Inferior parietal cortex (tissue), 1 donor: ENCODE data around the gene COPS8.

Experiments used
- DNase-seq: peaks from one replicate; pipeline ENCODE4 v3.0.0-alpha.2; 2016; ENCODE audit errors: extremely low spot score

The COPS8 gene

GRCh38 chr2:237130562-237131421, 45.1 kb downstream of the COPS8 start:
- DNase-seq = no peak

- DNase-seq = no peak
These were observed 46.3 kb downstream of the COPS8 start for GRCh38 chr2:237131749-237132533.

- DNase-seq = no peak
These were observed 47.1 kb downstream of the COPS8 start for GRCh38 chr2:237132799-237133198.

- no peak for DNase-seq
These were observed 48.9 kb downstream of the COPS8 start for GRCh38 chr2:237134321-237135230.

- DNase-seq = no peak
These were observed 51.1 kb downstream of the COPS8 start for GRCh38 chr2:237136824-237137223.

GRCh38 chr2:237137626-237138323, 52.1 kb downstream of the COPS8 start:
- no peak for DNase-seq

- no peak for DNase-seq
These were observed 53.5 kb downstream of the COPS8 start for GRCh38 chr2:237139123-237139675.

GRCh38 chr2:237140689-237141285, 55.1 kb downstream of the COPS8 start:
- no peak for DNase-seq

- DNase-seq = no peak
These were observed 55.9 kb downstream of the COPS8 start for GRCh38 chr2:237141571-237142051.

- no peak for DNase-seq
These were observed 57.4 kb downstream of the COPS8 start for GRCh38 chr2:237143118-237143517.

GRCh38 chr2:237143676-237144440, 58.2 kb downstream of the COPS8 start:
- DNase-seq = no peak

- no peak for DNase-seq
These were observed 58.8 kb downstream of the COPS8 start for GRCh38 chr2:237144516-237144915.

GRCh38 chr2:237147317-237147716, 61.6 kb downstream of the COPS8 start:
- no peak for DNase-seq

- no peak for DNase-seq
These were observed 62.9 kb downstream of the COPS8 start for GRCh38 chr2:237148624-237149023.

- peak; percentile 26 for DNase-seq
These were observed 63.7 kb downstream of the COPS8 start for GRCh38 chr2:237149425-237149824.
